ENCODE data around the gene ALOX5AP. TPM values are rescaled to one million over a fixed set of nuclear protein-coding genes. Genes with fewer than 3 reads are reported as not detected.

Gene ALOX5AP
- total RNA-seq, 2 donors from 2014 or later, result 56.3 to 72.3 TPM

- H3K36me3 Mint-ChIP-seq (ENCODE audit: insufficient read depth in 2 of 2), result no peaks in the 10 kb centered on the region
- no peaks in the 10 kb centered on the region for H3K9me3 Mint-ChIP-seq
- H3K27ac Mint-ChIP-seq, result peak overlapping the region; percentile 22
Observed at GRCh38 chr13:30789166-30789862, 54.0 kb downstream of the ALOX5AP start.

GRCh38 chr13:30790592-30790991 lies 55.2 kb downstream of the ALOX5AP start:
- DNase-seq, result no peak
- H3K4me1 Mint-ChIP-seq (ENCODE audit: low read depth), result peaks cover 22% of the 10 kb centered on the region
- no peaks in the 10 kb centered on the region for H3K9me3 Mint-ChIP-seq
- H3K36me3 Mint-ChIP-seq (ENCODE audit: insufficient read depth in 2 of 2), result no peaks in the 10 kb centered on the region
- H3K27me3 Mint-ChIP-seq (ENCODE audit: low read depth), result peaks cover 6% of the 10 kb centered on the region
- no peak overlapping the region for H3K27ac Mint-ChIP-seq
- H3K4me3 Mint-ChIP-seq, result no peak overlapping the region
- ATAC-seq (replicated peaks in 1 of 2), result no peak

More at GRCh38 chr13:30789166-30789862, 54.0 kb downstream of the ALOX5AP start:
- DNase-seq (no peak), ATAC-seq (replicated peaks in 1 of 2) (no peak)
- H3K27me3 Mint-ChIP-seq (ENCODE audit: low read depth), result peaks cover 6% of the 10 kb centered on the region
- no peak overlapping the region for H3K4me3 Mint-ChIP-seq
- H3K4me1 Mint-ChIP-seq (ENCODE audit: low read depth), result peaks cover 11% of the 10 kb centered on the region

GRCh38 chr13:30791354-30792001 lies 56.1 kb downstream of the ALOX5AP start:
- ATAC-seq (replicated peaks in 1 of 2) (no peak), DNase-seq (no peak)
- no peak overlapping the region for H3K27ac Mint-ChIP-seq
- H3K4me3 Mint-ChIP-seq, result no peak overlapping the region
- H3K9me3 Mint-ChIP-seq, result no peaks in the 10 kb centered on the region
- peaks cover 4% of the 10 kb centered on the region for H3K27me3 Mint-ChIP-seq (ENCODE audit: low read depth)
- no peaks in the 10 kb centered on the region for H3K36me3 Mint-ChIP-seq (ENCODE audit: insufficient read depth in 2 of 2)
- peaks cover 31% of the 10 kb centered on the region for H3K4me1 Mint-ChIP-seq (ENCODE audit: low read depth)

- Mint-ChIP-seq H3K4me3 (no peak overlapping the region), H3K9me3 (no peaks in the 10 kb centered on the region)
- no peak for ATAC-seq (replicated peaks in 1 of 2)
Observed at GRCh38 chr13:30792285-30793000, 57.1 kb downstream of the ALOX5AP start.

GRCh38 chr13:30796132-30796572 lies 60.8 kb downstream of the ALOX5AP start:
- H3K27ac Mint-ChIP-seq, result peak overlapping the region; percentile 78
- H3K27me3 Mint-ChIP-seq (ENCODE audit: low read depth), result no peaks in the 10 kb centered on the region
- no peaks in the 10 kb centered on the region for H3K36me3 Mint-ChIP-seq (ENCODE audit: insufficient read depth in 2 of 2)
- H3K9me3 Mint-ChIP-seq, result no peaks in the 10 kb centered on the region
- peaks cover 38% of the 10 kb centered on the region for H3K4me1 Mint-ChIP-seq (ENCODE audit: low read depth)
- peak overlapping the region; percentile 8 to 39 for H3K4me3 Mint-ChIP-seq
- DNase-seq, result no peak
- peak in 1 of 2 donors; percentile 41 for ATAC-seq (replicated peaks in 1 of 2)

More at GRCh38 chr13:30792285-30793000, 57.1 kb downstream of the ALOX5AP start:
- no peaks in the 10 kb centered on the region for H3K27me3 Mint-ChIP-seq (ENCODE audit: low read depth)
- no peaks in the 10 kb centered on the region for H3K36me3 Mint-ChIP-seq (ENCODE audit: insufficient read depth in 2 of 2)
- DNase-seq, result no peak
- H3K4me1 Mint-ChIP-seq (ENCODE audit: low read depth), result peaks cover 40% of the 10 kb centered on the region
- H3K27ac Mint-ChIP-seq, result no peak overlapping the region

GRCh38 chr13:30796631-30797601 lies 61.6 kb downstream of the ALOX5AP start:
- peaks cover 38% of the 10 kb centered on the region for H3K4me1 Mint-ChIP-seq (ENCODE audit: low read depth)
- peak overlapping the region; percentile 78 for H3K27ac Mint-ChIP-seq
- no peaks in the 10 kb centered on the region for H3K9me3 Mint-ChIP-seq
- peak overlapping the region; percentile 22 to 39 for H3K4me3 Mint-ChIP-seq
- H3K36me3 Mint-ChIP-seq (ENCODE audit: insufficient read depth in 2 of 2), result no peaks in the 10 kb centered on the region
- ATAC-seq (replicated peaks in 1 of 2) (peak; percentile 60 to 77), DNase-seq (no peak)
- no peaks in the 10 kb centered on the region for H3K27me3 Mint-ChIP-seq (ENCODE audit: low read depth)

- no peaks in the 10 kb centered on the region for H3K9me3 Mint-ChIP-seq
- no peak for ATAC-seq (replicated peaks in 1 of 2)
- H3K27me3 Mint-ChIP-seq (ENCODE audit: low read depth), result no peaks in the 10 kb centered on the region
- no peak for DNase-seq
- H3K27ac Mint-ChIP-seq, result no peak overlapping the region
- H3K36me3 Mint-ChIP-seq (ENCODE audit: insufficient read depth in 2 of 2), result no peaks in the 10 kb centered on the region
- H3K4me1 Mint-ChIP-seq (ENCODE audit: low read depth), result peaks cover 43% of the 10 kb centered on the region
- H3K4me3 Mint-ChIP-seq, result no peak overlapping the region
Observed at GRCh38 chr13:30797847-30798535, 62.6 kb downstream of the ALOX5AP start.

- H3K4me1 Mint-ChIP-seq (ENCODE audit: low read depth), result peaks cover 49% of the 10 kb centered on the region
- DNase-seq (no peak), ATAC-seq (replicated peaks in 1 of 2) (no peak)
- no peak overlapping the region for H3K27ac Mint-ChIP-seq
- no peak overlapping the region for H3K4me3 Mint-ChIP-seq
- H3K27me3 Mint-ChIP-seq (ENCODE audit: low read depth), result no peaks in the 10 kb centered on the region
- H3K9me3 Mint-ChIP-seq, result no peaks in the 10 kb centered on the region
- no peaks in the 10 kb centered on the region for H3K36me3 Mint-ChIP-seq (ENCODE audit: insufficient read depth in 2 of 2)
Observed at GRCh38 chr13:30798776-30799355, 63.5 kb downstream of the ALOX5AP start.

GRCh38 chr13:30799356-30799824 lies 64.0 kb downstream of the ALOX5AP start:
- Mint-ChIP-seq H3K4me3 (no peak overlapping the region), H3K27me3 (ENCODE audit: low read depth) (no peaks in the 10 kb centered on the region), H3K4me1 (ENCODE audit: low read depth) (peaks cover 49% of the 10 kb centered on the region), H3K36me3 (ENCODE audit: insufficient read depth in 2 of 2) (no peaks in the 10 kb centered on the region), H3K27ac (no peak overlapping the region), H3K9me3 (no peaks in the 10 kb centered on the region)
- ATAC-seq (replicated peaks in 1 of 2), result no peak
- no peak for DNase-seq

GRCh38 chr13:30800107-30800506 lies 64.8 kb downstream of the ALOX5AP start:
- Mint-ChIP-seq H3K27me3 (ENCODE audit: low read depth) (no peaks in the 10 kb centered on the region), H3K4me3 (no peak overlapping the region), H3K4me1 (ENCODE audit: low read depth) (peaks cover 43% of the 10 kb centered on the region), H3K9me3 (no peaks in the 10 kb centered on the region), H3K27ac (no peak overlapping the region), H3K36me3 (ENCODE audit: insufficient read depth in 2 of 2) (no peaks in the 10 kb centered on the region)
- ATAC-seq (replicated peaks in 1 of 2) (no peak), DNase-seq (no peak)

- ATAC-seq (replicated peaks in 1 of 2) (peak; percentile 8 to 16), DNase-seq (no peak)
- Mint-ChIP-seq H3K4me3 (peak overlapping the region in 1 of 2 donors; percentile 68), H3K36me3 (ENCODE audit: insufficient read depth in 2 of 2) (no peaks in the 10 kb centered on the region), H3K27me3 (ENCODE audit: low read depth) (no peaks in the 10 kb centered on the region), H3K4me1 (ENCODE audit: low read depth) (peaks cover 19% of the 10 kb centered on the region), H3K27ac (no peak overlapping the region), H3K9me3 (no peaks in the 10 kb centered on the region)
Observed at GRCh38 chr13:30802501-30802900, 67.2 kb downstream of the ALOX5AP start.
